Left ventricle myocardium superior (tissue), 1 donor: ENCODE measurements around the gene PLA2G5. TPM values are rescaled to one million over a fixed set of nuclear protein-coding genes. Genes with fewer than 3 reads are reported as not detected.

Experiments
- ATAC-seq: fragments of 200-7000 bp; cut with Tn5 transposase; one replicate; pipeline ENCODE4 v1.9.1; 2020; ENCODE audit warnings: mild to moderate bottlenecking, moderate library complexity
- DNase-seq: peaks from one replicate; pipeline ENCODE4 v3.0.0-alpha.2; 2020
- intact Hi-C: fragments of 100-400 bp; cut with micrococcal nuclease; formaldehyde crosslinking; loops from one replicate; pipeline ENCODE4 v1.11.0; 2022
- total RNA-seq: library from RNA; stranded (reverse); fragmentation: NEBNext Ultra II Directional; extraction: Animal tissue kit (Norgen Biotek cat#: 25700); gene quantifications from one replicate; pipeline ENCODE4 v1.2.1, GENCODE V29; 2021
- donor health status: DM: no; HTN: yes; CAD: no; lungs with severe emphysema.

Gene PLA2G5
- total RNA-seq, 1 donor from 2014 or later: 47.1 TPM

DNA sequence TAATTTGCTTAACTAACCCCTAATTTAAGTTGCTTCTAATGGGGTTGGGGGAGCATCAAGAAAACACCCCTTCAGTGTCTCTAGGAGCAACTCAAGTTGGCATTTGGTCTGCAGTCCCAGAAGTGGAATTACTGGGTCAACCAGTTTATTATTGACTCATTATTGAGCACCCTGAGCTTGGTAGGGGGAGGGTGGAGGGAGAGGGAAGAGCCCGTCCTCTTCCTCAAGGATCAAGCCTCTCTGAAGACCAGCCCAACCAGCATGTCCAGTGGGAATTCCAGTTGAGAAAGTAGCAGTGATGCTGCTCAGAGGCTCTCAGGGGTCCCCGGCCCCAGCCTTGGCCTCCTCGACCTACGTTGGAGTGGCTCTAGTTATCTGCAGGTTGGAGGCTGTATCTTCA lies 67.1 kb downstream of the PLA2G5 start:
- DNase-seq (no peak), ATAC-seq (no peak)
- intact Hi-C loops: no loop called here

DNA sequence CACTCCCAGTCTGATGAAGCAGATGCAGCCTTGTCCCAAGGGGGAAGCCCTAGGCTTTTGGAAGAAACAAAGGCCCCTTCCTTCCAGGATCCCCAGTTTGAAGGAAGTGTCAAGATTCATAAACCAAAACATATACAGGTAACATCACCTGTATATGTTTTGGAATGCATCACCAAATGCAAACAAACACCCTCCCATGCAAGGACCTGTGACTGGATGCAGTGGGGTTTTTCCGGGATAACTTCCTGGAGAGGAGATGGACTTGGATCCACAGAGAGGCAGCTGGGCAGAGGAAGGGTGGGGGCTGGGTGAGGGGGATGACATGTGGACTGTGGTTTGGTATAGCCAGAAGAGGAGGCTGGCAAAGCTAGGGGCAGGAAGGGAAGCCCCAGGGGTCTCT lies 67.6 kb downstream of the PLA2G5 start:
- DNase-seq (no peak), ATAC-seq (no peak)
- intact Hi-C loops: no loop called here

DNA sequence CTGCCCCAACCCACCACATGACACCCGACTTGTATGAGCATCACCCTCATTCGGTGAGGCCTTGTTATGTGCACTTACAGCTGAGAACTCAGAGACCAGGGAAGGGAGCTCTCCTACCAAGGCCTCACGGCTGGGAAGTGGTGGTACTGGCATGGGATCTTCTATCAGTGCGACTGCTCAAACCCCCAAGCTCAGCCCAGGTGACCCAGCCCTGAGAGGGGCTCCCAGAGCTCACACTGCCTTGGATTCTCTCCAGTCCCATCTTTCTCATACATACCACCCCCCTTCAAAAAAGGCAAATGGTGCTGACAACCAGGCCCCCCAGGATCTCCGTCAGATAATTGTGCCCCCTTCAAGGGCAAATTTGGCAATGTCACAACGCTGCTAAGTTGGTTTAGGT lies 68.4 kb downstream of the PLA2G5 start:
- intact Hi-C loops: no loop called here
- no peak for ATAC-seq
- no peak for DNase-seq

DNA sequence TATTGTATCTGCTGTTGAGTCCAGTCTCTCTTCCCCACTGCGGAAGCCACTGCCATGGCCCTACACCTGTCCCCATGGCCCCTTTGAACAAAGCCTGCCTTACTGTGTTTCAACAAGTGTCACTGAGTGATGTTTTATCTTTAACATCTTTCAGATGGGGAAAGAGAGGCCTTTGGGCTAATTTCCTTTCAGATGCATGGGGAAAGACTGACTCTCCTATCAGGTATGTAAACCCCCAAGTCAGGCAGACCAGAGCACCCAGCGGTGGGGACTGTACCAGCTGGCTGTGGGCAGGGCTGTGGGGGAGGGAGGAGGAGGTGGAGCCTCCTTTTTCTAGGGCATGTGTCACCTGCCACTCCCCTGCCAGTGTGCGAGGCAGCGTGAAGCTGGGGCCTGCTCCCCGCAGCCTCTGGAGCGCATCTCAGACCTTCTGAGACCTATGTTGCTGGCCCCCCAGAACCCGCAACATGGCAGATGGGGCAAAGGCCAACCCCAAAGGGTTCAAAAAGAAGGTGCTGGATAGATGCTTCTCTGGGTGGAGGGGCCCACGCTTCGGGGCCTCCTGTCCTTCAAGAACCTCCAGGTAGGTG lies 69.1 kb downstream of the PLA2G5 start, which contains the start of gene PLA2G2F:
Gene PLA2G2F, plus strand, starts transcription at position 363 of the 590 bp plus-strand sequence. Its CDS starts 105 bp downstream, at position 468.
- intact Hi-C loops: no loop called here
- no peak for DNase-seq
- ATAC-seq: no peak

DNA sequence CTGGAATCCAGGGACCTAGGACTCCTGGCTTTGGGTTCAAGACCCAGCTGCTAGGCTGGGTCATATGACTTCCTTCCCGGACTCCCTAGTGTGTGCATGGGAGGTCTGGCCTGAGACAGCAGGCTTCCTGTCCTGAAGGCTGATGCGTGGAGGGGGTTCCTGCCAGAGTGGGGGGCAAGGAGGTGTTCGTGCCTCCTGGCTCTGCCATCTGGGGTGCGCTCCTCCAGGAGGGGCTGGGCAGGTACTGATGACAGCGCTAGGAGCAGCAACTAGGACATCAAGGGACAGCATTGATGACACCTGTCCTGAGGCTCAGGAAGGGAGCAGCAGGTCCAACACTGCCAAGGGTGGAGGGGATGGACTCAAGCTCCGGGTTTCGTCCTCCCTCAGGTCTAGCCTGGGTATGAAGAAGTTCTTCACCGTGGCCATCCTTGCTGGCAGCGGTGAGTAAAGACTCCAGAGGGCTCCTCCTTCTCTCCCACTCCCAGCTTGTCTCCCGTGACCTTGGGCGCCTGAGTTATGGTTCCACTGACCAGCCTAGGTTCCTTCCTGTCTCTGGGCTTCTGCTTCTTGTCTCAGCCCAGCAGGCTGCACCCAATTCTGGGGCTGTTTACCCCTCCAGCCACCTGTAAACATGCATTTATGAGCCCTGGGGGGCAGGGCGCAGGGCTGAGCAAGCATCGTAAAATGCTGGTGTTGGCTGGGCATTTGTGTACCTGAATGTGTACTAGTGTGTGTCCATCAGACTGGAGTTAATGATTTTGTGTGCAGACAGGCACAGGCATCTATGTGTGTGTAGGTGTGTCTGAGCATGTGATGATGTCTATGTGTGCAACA lies 70.0 kb downstream of the PLA2G5 start:
- intact Hi-C loops: no loop called here
- ATAC-seq (no peak), DNase-seq (no peak)

DNA sequence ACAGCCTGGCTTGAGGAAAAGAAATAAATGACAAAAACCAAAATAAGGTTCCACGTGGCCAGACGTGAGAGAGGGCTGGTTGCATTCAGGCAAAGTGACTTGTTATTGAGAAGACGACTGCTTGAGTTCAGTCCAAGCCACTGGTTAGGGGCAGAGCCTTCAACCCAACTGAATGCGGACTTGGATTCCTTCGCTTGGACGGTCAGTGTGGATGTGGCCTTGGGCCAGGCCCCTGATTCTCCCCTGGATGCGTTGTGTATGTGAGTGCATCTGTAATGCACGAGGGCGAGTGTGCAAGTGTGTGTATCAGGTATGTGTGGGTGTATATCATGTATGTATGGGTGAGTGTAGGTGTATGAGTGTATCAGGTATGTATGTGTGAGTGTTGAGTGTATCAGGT lies 71.0 kb downstream of the PLA2G5 start:
- ATAC-seq (no peak), DNase-seq (no peak)
- intact Hi-C loops: no loop called here

DNA sequence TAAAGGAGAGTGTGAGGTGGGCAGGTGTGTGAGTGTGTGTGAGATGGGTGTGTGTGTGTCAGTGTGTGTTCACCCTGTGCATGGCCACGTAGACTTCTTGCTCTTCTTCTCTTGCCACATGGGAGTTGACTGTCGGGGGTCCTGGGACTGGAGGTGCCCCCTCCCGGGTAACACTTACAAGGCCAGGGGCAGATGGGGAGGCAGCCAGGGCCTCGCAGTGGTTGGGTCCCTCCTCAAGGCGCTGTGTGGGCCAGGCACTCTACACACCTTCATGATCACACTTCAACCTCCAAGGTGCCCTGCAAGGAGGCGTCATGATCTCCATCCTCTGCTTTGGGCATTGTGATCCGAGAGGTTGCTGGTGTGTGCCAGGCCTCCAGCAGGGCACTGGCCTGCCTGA lies 71.5 kb downstream of the PLA2G5 start:
- DNase-seq (no peak), ATAC-seq (no peak)

More for the DNA sequence above, 71.5 kb downstream of the PLA2G5 start:
- intact Hi-C loops: no loop called here

Other genes with a start within 250 kb of the PLA2G5 start
- gene OTUD3, start 187.8 kb upstream of the PLA2G5 start, total RNA-seq: 3.7 TPM
- gene PLA2G2E, start 146.6 kb upstream of the PLA2G5 start, total RNA-seq: not detected
- 82.2 TPM for gene PLA2G2A, start 90.6 kb upstream of the PLA2G5 start, total RNA-seq
- gene PLA2G2D, start 49.3 kb downstream of the PLA2G5 start, total RNA-seq: not detected
- not detected for gene PLA2G2F, start 69.1 kb downstream of the PLA2G5 start, total RNA-seq
- gene UBXN10, start 115.9 kb downstream of the PLA2G5 start, total RNA-seq: 0.92 TPM
- gene PLA2G2C, start 116.3 kb downstream of the PLA2G5 start, total RNA-seq: not detected
- not detected for gene VWA5B1, start 220.7 kb downstream of the PLA2G5 start, total RNA-seq